ENCODE results near the gene RALBP1. TPM values are rescaled to one million over a fixed set of nuclear protein-coding genes. Genes with fewer than 3 reads are reported as not detected.

Gene RALBP1
- total RNA-seq, 4 donors from 2014 or later: 168 to 213 (median 178) TPM

- peaks cover 95% of the 10 kb centered on the region for H3K36me3 ChIP-seq
- H3K27me3 ChIP-seq: no peaks in the 10 kb centered on the region
- H3K9me3 ChIP-seq: no peaks in the 10 kb centered on the region
- H3K4me1 ChIP-seq: peaks cover 6% of the 10 kb centered on the region
- TF ChIP-seq EP300 (IDR thresholded peaks at IDR 0.05): no peak
- TF ChIP-seq CTCF (IDR thresholded peaks at IDR 0.05): no peak
- no peak for TF ChIP-seq POLR2A (IDR thresholded peaks at IDR 0.05)
- no peak for TF ChIP-seq POLR2AphosphoS5 (IDR thresholded peaks at IDR 0.05)
- 90% methylated on average over 4 of the region's 4 CpGs for WGBS
- no peak overlapping the region for H3K27ac ChIP-seq
- no peak overlapping the region for H3K4me3 ChIP-seq
- no peak for DNase-seq (ENCODE audit: low spot score in 2 of 2)
Measured at GRCh38 chr18:9552616-9553015, 77.3 kb downstream of the RALBP1 start.

DNA sequence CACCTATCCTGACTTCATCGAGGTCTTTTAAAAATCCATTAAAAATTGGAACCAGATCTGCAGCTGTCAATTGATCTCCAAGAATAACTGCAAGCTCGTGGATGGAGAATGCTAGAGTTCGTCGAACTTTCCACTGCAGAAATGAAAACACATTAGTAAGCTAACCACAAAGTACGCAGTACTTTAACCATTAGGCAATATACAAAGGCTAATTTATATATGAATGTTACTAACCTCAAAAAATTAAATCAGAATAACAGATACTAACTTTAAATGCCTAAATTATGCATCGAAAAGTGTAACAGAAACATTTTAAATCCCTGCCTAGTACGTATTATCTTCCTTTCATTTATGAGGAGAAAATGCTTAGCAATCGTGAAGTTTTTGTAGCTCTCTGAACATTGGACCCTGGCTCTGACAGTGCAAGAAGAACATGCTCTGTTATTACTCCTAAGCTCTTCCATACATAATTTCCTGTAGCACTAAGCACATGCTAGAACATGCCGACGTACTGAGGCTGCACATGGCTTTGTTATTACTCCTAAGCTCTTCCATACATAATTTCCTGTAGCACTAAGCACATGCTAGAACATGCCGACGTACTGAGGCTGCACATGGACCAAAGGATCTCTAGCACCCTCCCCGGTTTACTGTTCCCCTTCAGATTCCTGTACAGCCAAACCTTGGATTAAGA is 82.1 kb downstream of the RALBP1 start:
- H3K27ac ChIP-seq: no peak overlapping the region
- no peaks in the 10 kb centered on the region for H3K9me3 ChIP-seq
- DNase-seq (ENCODE audit: low spot score in 2 of 2): no peak
- no peak overlapping the region for H3K4me3 ChIP-seq
- H3K27me3 ChIP-seq: no peaks in the 10 kb centered on the region
- 60% methylated on average over 13 of the region's 13 CpGs for WGBS
- peaks cover 19% of the 10 kb centered on the region for H3K4me1 ChIP-seq
- peaks cover 84% of the 10 kb centered on the region for H3K36me3 ChIP-seq
- TF ChIP-seq CTCF (IDR thresholded peaks at IDR 0.05) (no peak), POLR2AphosphoS5 (IDR thresholded peaks at IDR 0.05) (no peak), EP300 (IDR thresholded peaks at IDR 0.05) (no peak), POLR2A (IDR thresholded peaks at IDR 0.05) (no peak)

- Histone ChIP-seq H3K4me1 (peaks cover 19% of the 10 kb centered on the region), H3K27ac (no peak overlapping the region), H3K36me3 (peaks cover 82% of the 10 kb centered on the region), H3K9me3 (no peaks in the 10 kb centered on the region), H3K4me3 (no peak overlapping the region), H3K27me3 (no peaks in the 10 kb centered on the region)
- no peak for TF ChIP-seq EP300 (IDR thresholded peaks at IDR 0.05)
- no peak for TF ChIP-seq CTCF (IDR thresholded peaks at IDR 0.05)
- TF ChIP-seq POLR2AphosphoS5 (IDR thresholded peaks at IDR 0.05): no peak
- no peak for TF ChIP-seq POLR2A (IDR thresholded peaks at IDR 0.05)
- DNase-seq (ENCODE audit: low spot score in 2 of 2): no peak
- WGBS: 75% methylated on average over 4 of the region's 4 CpGs
Measured at GRCh38 chr18:9558387-9559064, 83.2 kb downstream of the RALBP1 start.

GRCh38 chr18:9559253-9559652 is 83.9 kb downstream of the RALBP1 start:
- Histone ChIP-seq H3K4me3 (no peak overlapping the region), H3K4me1 (peaks cover 21% of the 10 kb centered on the region), H3K36me3 (peaks cover 75% of the 10 kb centered on the region), H3K27ac (no peak overlapping the region), H3K9me3 (no peaks in the 10 kb centered on the region), H3K27me3 (no peaks in the 10 kb centered on the region)
- TF ChIP-seq POLR2AphosphoS5 (IDR thresholded peaks at IDR 0.05): no peak
- TF ChIP-seq EP300 (IDR thresholded peaks at IDR 0.05): no peak
- no peak for TF ChIP-seq CTCF (IDR thresholded peaks at IDR 0.05)
- TF ChIP-seq POLR2A (IDR thresholded peaks at IDR 0.05): no peak
- DNase-seq (ENCODE audit: low spot score in 2 of 2): no peak
- 76% methylated on average over 6 of the region's 6 CpGs for WGBS

- 77% methylated on average over 2 of the region's 2 CpGs for WGBS
- Histone ChIP-seq H3K27ac (no peak overlapping the region), H3K4me1 (peaks cover 30% of the 10 kb centered on the region), H3K27me3 (no peaks in the 10 kb centered on the region), H3K36me3 (peaks cover 63% of the 10 kb centered on the region), H3K4me3 (no peak overlapping the region), H3K9me3 (no peaks in the 10 kb centered on the region)
- no peak for TF ChIP-seq POLR2A (IDR thresholded peaks at IDR 0.05)
- no peak for TF ChIP-seq POLR2AphosphoS5 (IDR thresholded peaks at IDR 0.05)
- TF ChIP-seq CTCF (IDR thresholded peaks at IDR 0.05): no peak
- TF ChIP-seq EP300 (IDR thresholded peaks at IDR 0.05): no peak
- DNase-seq (ENCODE audit: low spot score in 2 of 2): no peak
Measured at GRCh38 chr18:9561759-9562158, 86.4 kb downstream of the RALBP1 start.
